Endometrial microvascular endothelial cells (primary cell): ENCODE measurements around the gene PPP2R5D. TPM values are rescaled to one million over a fixed set of nuclear protein-coding genes. Genes with fewer than 3 reads are reported as not detected.

Experiments used
- total RNA-seq: library from RNA; depleted of rRNA; stranded (reverse); fragments of >200 nt; gene quantifications from one replicate; pipeline ENCODE4 v1.2.3, GENCODE V29; 2015; ENCODE audit errors: inconsistent ontology term

PPP2R5D gene
- total RNA-seq, 1 donor from 2014 or later, result 97.0 TPM

Other genes with a start within 250 kb of the PPP2R5D start
- 48.2 TPM for gene TBCC, start 238.5 kb upstream of the PPP2R5D start, total RNA-seq
- gene BICRAL, start 202.5 kb upstream of the PPP2R5D start, total RNA-seq, result 3.9 TPM
- 169 TPM for gene RPL7L1, start 105.0 kb upstream of the PPP2R5D start, total RNA-seq
- gene PTCRA, start 68.5 kb upstream of the PPP2R5D start, total RNA-seq, result not detected
- 53.7 TPM for gene CNPY3, start 55.1 kb upstream of the PPP2R5D start, total RNA-seq
- 0.84 TPM for gene GNMT, start 23.8 kb upstream of the PPP2R5D start, total RNA-seq
- gene PEX6, start 5.4 kb upstream of the PPP2R5D start, total RNA-seq, result 12.2 TPM
- gene MEA1, start 29.4 kb downstream of the PPP2R5D start, total RNA-seq, result 69.5 TPM
- 98.8 TPM for gene KLHDC3, start 29.7 kb downstream of the PPP2R5D start, total RNA-seq
- gene RRP36, start 37.1 kb downstream of the PPP2R5D start, total RNA-seq, result 114 TPM
- 15.8 TPM for gene CUL7, start 69.3 kb downstream of the PPP2R5D start, total RNA-seq
- 29.3 TPM for gene MRPL2, start 74.9 kb downstream of the PPP2R5D start, total RNA-seq
- 18.6 TPM for gene KLC4, start 75.1 kb downstream of the PPP2R5D start, total RNA-seq
- gene PTK7, start 91.7 kb downstream of the PPP2R5D start, total RNA-seq, result 43.1 TPM
- 28.9 TPM for gene SRF, start 186.7 kb downstream of the PPP2R5D start, total RNA-seq
- gene CUL9, start 197.6 kb downstream of the PPP2R5D start, total RNA-seq, result 31.2 TPM
- 121 TPM for gene DNPH1, start 244.9 kb downstream of the PPP2R5D start, total RNA-seq